SK-N-SH (cell line): ENCODE results near the gene ANO6. TPM values are rescaled to one million over a fixed set of nuclear protein-coding genes. Genes with fewer than 3 reads are reported as not detected.
A peak's percentile ranks its signal among the peaks of the same experiment; 100 is the strongest.
"Not testable (repeated sequence)": the region's sequence is repeated elsewhere in the genome, so short reads cannot be mapped to it uniquely, and the experiment has no call there.

ENCODE experiments used
- CTCF ChIA-PET: fragments of 300-600, 350-600 bp; formaldehyde crosslinking; extraction: SDS; loops from one replicate; lab custom pipeline; 2021; lab: Yijun Ruan, JAX
- POLR2A ChIA-PET: fragments of 350-600 bp; sonication (Branson Sonifier 250); formaldehyde crosslinking; extraction: SDS; loops from one replicate; lab custom pipeline; 2020; ENCODE audit warnings: antibody characterized with exemption, inconsistent platforms; lab: Yijun Ruan, JAX
- DNase-seq: peaks from one replicate; pipeline ENCODE4 v3.0.0; 2012
- H2AFZ ChIP-seq: fragments of 200-600 bp; sonication (generic); 2 replicates; pipeline ENCODE4 v1.8.1; 2016; ENCODE audit warnings: antibody characterized with exemption, mild to moderate bottlenecking, low read depth
- H3F3A ChIP-seq: fragments of 200-600 bp; sonication (generic); replicated peaks from 2 replicates; pipeline ENCODE3; 2016; ENCODE audit warnings: antibody characterized with exemption, mild to moderate bottlenecking; ENCODE audit not compliant: insufficient read depth
- H3K27ac ChIP-seq, 2 experiments: fragments of 200-500 bp in 1 of 2; fragments of 200-600 bp in 1 of 2; sonication (Bioruptor generic) in 1 of 2; sonication (generic), shearing (Covaris generic) in 1 of 2; 2 replicates each; pipeline versions ENCODE4 v1.5.1 to v1.6.1; 2014 to 2016; ENCODE audit warnings: low read depth in 2 of 2, inconsistent platforms in 1 of 2, low read length in 1 of 2, mild to moderate bottlenecking in 1 of 2, mixed read lengths in 1 of 2
- H3K27me3 ChIP-seq: fragments of 200-600 bp; sonication (generic), shearing (Covaris generic); 2 replicates; pipeline ENCODE4 v1.6.1; 2016; ENCODE audit warnings: mixed run types; ENCODE audit not compliant: insufficient read depth
- H3K36me3 ChIP-seq, 2 experiments: fragments of 200-500 bp in 1 of 2; fragments of 200-600 bp in 1 of 2; sonication (Bioruptor generic) in 1 of 2; sonication (generic) in 1 of 2; replicated peaks in 1 of 2; 2 replicates each; pipeline versions ENCODE3 to v1.5.1; 2014 to 2016; ENCODE audit warnings: low read length in 1 of 2, mild to moderate bottlenecking in 1 of 2; ENCODE audit not compliant: insufficient read depth in 2 of 2, control insufficient read depth in 1 of 2
- H3K4me1 ChIP-seq, 2 experiments: fragments of 200-500 bp in 1 of 2; fragments of 200-600 bp in 1 of 2; sonication (Bioruptor generic) in 1 of 2; sonication (generic), shearing (Covaris generic) in 1 of 2; 2 replicates each; pipeline versions ENCODE4 v1.5.1 to v1.6.1; 2014 to 2016; ENCODE audit warnings: low read depth in 1 of 2, low read length in 1 of 2, mixed run types in 1 of 2; ENCODE audit not compliant: insufficient read depth in 2 of 2, control insufficient read depth in 1 of 2
- H3K4me2 ChIP-seq: fragments of 200-600 bp; sonication (generic), shearing (Covaris generic); 2 replicates; pipeline ENCODE4 v1.6.1; 2017; ENCODE audit warnings: mixed run types
- H3K4me3 ChIP-seq, 2 experiments: fragments of 200-500 bp in 1 of 2; fragments of 200-600 bp in 1 of 2; sonication (Bioruptor generic) in 1 of 2; sonication (generic), shearing (Covaris generic) in 1 of 2; 2 replicates each; pipeline versions ENCODE4 v1.5.1 to v1.8.1; 2014 to 2016; ENCODE audit warnings: low read depth in 2 of 2, inconsistent platforms in 1 of 2, low read length in 1 of 2, mild to moderate bottlenecking in 1 of 2, mixed read lengths in 1 of 2, moderate library complexity in 1 of 2
- H3K79me2 ChIP-seq: fragments of 200-600 bp; sonication (generic); 2 replicates; pipeline ENCODE4 v1.8.1; 2017; ENCODE audit warnings: mild to moderate bottlenecking; ENCODE audit not compliant: insufficient read depth
- H3K9ac ChIP-seq: fragments of 200-600 bp; sonication (generic); 2 replicates; pipeline ENCODE4 v1.6.1; 2017; ENCODE audit warnings: mixed run types
- H3K9me2 ChIP-seq: fragments of 200-600 bp; sonication (generic); 2 replicates; pipeline ENCODE4 v1.6.1; 2017; ENCODE audit warnings: mixed run types
- H3K9me3 ChIP-seq: fragments of 200-600 bp; sonication (generic); 2 replicates; pipeline ENCODE4 v1.6.1; 2017; ENCODE audit warnings: mixed run types, mild to moderate bottlenecking, moderate library complexity
- H4K20me1 ChIP-seq: fragments of 200-600 bp; sonication (generic); 2 replicates; pipeline ENCODE4 v1.6.1; 2017; ENCODE audit warnings: mild to moderate bottlenecking, mixed run types; ENCODE audit not compliant: insufficient read depth
- CHD2 ChIP-seq: fragments of 150-350 bp; IDR thresholded peaks from 2 replicates; pipeline ENCODE4 v1.6.1; 2018; ENCODE audit warnings: low read length; ENCODE audit not compliant: partially characterized antibody
- FOXJ3 ChIP-seq: sonication (generic); formaldehyde crosslinking; IDR thresholded peaks from 2 replicates; pipeline ENCODE4 v1.5.1; 2020; ENCODE audit warnings: mild to moderate bottlenecking, missing genetic modification reagents
- FOXM1 ChIP-seq: IDR thresholded peaks from 2 replicates; pipeline ENCODE4 v1.4.0; 2012; ENCODE audit warnings: low read depth, mild to moderate bottlenecking
- GABPA ChIP-seq: IDR thresholded peaks from 2 replicates; pipeline ENCODE4 v1.4.0; 2012; ENCODE audit warnings: low read depth, mild to moderate bottlenecking
- GATA2 ChIP-seq: sonication (generic); formaldehyde crosslinking; IDR thresholded peaks from 2 replicates; pipeline ENCODE4 v1.5.0; 2020; ENCODE audit warnings: mild to moderate bottlenecking, missing genetic modification reagents
- JUND ChIP-seq: IDR thresholded peaks from 2 replicates; pipeline ENCODE4 v1.4.0; 2012
- MEF2A ChIP-seq: IDR thresholded peaks from 2 replicates; pipeline ENCODE4 v1.4.0; 2012; ENCODE audit warnings: low read depth, borderline replicate concordance
- RXRA ChIP-seq: IDR thresholded peaks from 2 replicates; pipeline ENCODE4 v1.4.0; 2012; ENCODE audit warnings: low read depth, mild to moderate bottlenecking, borderline replicate concordance
- SIN3A ChIP-seq: IDR thresholded peaks from 2 replicates; pipeline ENCODE4 v1.6.1; 2012; ENCODE audit warnings: low read depth, mild to moderate bottlenecking, low read length, moderate library complexity, borderline replicate concordance
- TCF12 ChIP-seq: IDR thresholded peaks from 2 replicates; pipeline ENCODE4 v1.4.0; 2012
- WGBS: methylation state at CpG from one replicate; pipeline ENCODE4 v1.1.6; 2017; ENCODE audit warnings: low lambda C conversion rate; 5-methylcytosine and 5-hydroxymethylcytosine counted together
- polyA plus RNA-seq, 3 experiments: library from polyadenylated mRNA; depleted of rRNA; stranded (reverse); fragments of >200 nt; gene quantifications; 2 replicates each; pipeline ENCODE4 v1.2.3, GENCODE V29; 2012
- TF ChIP-seq, protein P1 (sequence below): IDR thresholded peaks from 2 replicates; pipeline ENCODE4 v1.4.0; 2012; ENCODE audit warnings: low read depth
- TF ChIP-seq, protein P2 (sequence below): IDR thresholded peaks from 2 replicates; pipeline ENCODE4 v1.4.0; 2012; ENCODE audit warnings: low read depth, borderline replicate concordance
- TF ChIP-seq, protein P3 (sequence below): IDR thresholded peaks from 2 replicates; pipeline ENCODE4 v1.4.0; 2012; ENCODE audit warnings: low read depth, borderline replicate concordance
- TF ChIP-seq, protein P4 (sequence below): IDR thresholded peaks from 2 replicates; pipeline ENCODE4 v1.6.1; 2012; ENCODE audit warnings: mild to moderate bottlenecking, low read depth, low read length, moderate library complexity

The ANO6 gene
- polyA plus RNA-seq, 1 of the 3 experiments (the other 2 are of a cell fraction) = 20.1 TPM

DNA sequence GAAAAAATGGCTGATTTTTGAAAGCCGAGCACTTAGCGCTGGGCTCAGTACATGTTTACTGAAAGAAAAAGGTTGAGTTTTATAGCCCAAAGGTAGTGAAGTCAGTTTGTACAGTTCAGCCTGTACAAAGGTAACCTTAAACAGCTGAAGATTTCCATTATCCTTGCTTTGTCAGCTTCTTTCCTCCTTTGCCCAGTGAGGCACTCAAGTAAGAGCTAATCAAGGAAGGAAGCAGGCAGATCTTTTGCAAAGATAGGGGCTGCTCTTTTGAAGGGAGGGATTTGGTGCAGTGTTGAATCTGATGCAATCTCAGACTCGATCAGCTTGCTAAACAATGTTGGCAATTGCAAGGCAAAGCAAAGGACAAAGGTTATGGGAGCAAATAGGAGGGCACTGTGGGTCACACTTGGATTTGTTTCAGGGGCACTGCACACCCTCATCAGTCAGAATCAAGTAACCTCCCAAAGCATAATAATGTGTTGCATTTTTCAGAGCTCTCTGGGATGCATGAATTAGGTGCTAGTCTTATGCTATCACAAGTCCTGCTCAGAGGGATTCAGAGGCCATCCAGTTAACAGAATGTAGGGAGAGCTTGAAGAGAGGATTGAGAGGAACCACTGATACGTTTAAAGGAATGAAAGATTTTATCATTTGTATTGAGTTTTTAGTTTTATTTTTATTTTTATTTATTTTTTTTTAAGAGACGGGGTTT lies 44.4 kb downstream of the ANO6 start:
- H3K4me3 ChIP-seq = no peak overlapping the region
- WGBS = 75% methylated on average over 5 of the region's 5 CpGs
- no peaks in the 10 kb centered on the region for H3K27me3 ChIP-seq
- no peak for DNase-seq
- peaks cover 10 to 24% of the 10 kb centered on the region in 2 experiments; a peak in 3 of 4 replicates for H3K4me1 ChIP-seq
- peak overlapping the region; percentile 50 to 95; a peak in 3 of 4 replicates for H3K27ac ChIP-seq
- H3F3A ChIP-seq = peaks cover 16% of the 10 kb centered on the region
- H3K9ac ChIP-seq = peak overlapping the region; percentile 41; the same call in 1 of the 2 replicates
- ChIA-PET CTCF (interaction anchor here (0.9 to 3.2 kb wide), 4 partner anchors 9 to 467 kb away, joined by 3 to 15 read pairs (median 3); no protein-coding TSS in a partner anchor), POLR2A (no interaction called here)
- no peak for TF ChIP-seq FOXM1
- no peak for TF ChIP-seq FOXJ3 (CRISPR knock-in tag)
- peak; percentile 15; the same call in 1 of the 2 replicates for TF ChIP-seq TCF12
- peak; percentile 71 for TF ChIP-seq GATA2
- no peak for TF ChIP-seq MEF2A
- peak; percentile 74; the same call in 1 of the 2 replicates for TF ChIP-seq RXRA
- TF ChIP-seq JUND = no peak
- TF ChIP-seq CHD2 = no peak
- TF ChIP-seq, protein P1, sequence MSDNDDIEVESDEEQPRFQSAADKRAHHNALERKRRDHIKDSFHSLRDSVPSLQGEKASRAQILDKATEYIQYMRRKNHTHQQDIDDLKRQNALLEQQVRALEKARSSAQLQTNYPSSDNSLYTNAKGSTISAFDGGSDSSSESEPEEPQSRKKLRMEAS = 0 out of 2 replicates have a peak, but pooled peaks have one; percentile 5
- TF ChIP-seq SIN3A = no peak
- no peaks in the 10 kb centered on the region for H4K20me1 ChIP-seq
- H3K9me3 ChIP-seq = no peaks in the 10 kb centered on the region
- H3K4me2 ChIP-seq = peak overlapping the region; percentile 56
- H3K36me3 ChIP-seq = peaks cover 0 to 11% of the 10 kb centered on the region in 2 experiments
- H3K9me2 ChIP-seq = no peaks in the 10 kb centered on the region
- H3K79me2 ChIP-seq = peaks cover 82% of the 10 kb centered on the region
- H2AFZ ChIP-seq = no peak overlapping the region

DNA sequence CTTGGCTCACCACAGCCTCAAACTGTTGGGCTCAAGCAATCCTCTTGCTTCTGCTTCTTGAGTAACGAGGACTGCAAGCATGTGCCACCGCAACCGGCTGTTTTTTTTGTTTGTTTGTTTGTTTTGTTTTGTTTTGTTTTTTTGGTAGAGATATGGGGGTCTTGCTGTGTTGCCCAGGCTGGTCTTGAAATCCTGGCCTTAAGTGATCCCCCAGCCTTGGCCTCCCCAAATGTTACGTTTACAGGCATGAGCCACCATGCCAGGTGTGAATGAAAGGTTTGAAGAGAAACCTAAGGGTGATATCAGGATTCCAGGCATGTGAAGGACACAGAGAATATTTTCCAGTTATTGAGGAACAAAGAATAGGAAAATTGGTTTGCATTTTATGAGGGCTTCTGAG lies 45.0 kb downstream of the ANO6 start:
- no peak overlapping the region for H3K4me3 ChIP-seq
- H3K4me1 ChIP-seq = peaks cover 10 to 24% of the 10 kb centered on the region in 2 experiments; a peak in 3 of 4 replicates
- peaks cover 0 to 11% of the 10 kb centered on the region in 2 experiments for H3K36me3 ChIP-seq
- no peaks in the 10 kb centered on the region for H3K9me2 ChIP-seq
- H3K9me3 ChIP-seq = no peaks in the 10 kb centered on the region
- H4K20me1 ChIP-seq = no peaks in the 10 kb centered on the region
- H3K27me3 ChIP-seq = no peaks in the 10 kb centered on the region
- peaks cover 13% of the 10 kb centered on the region for H3F3A ChIP-seq
- TF ChIP-seq, protein P2, sequence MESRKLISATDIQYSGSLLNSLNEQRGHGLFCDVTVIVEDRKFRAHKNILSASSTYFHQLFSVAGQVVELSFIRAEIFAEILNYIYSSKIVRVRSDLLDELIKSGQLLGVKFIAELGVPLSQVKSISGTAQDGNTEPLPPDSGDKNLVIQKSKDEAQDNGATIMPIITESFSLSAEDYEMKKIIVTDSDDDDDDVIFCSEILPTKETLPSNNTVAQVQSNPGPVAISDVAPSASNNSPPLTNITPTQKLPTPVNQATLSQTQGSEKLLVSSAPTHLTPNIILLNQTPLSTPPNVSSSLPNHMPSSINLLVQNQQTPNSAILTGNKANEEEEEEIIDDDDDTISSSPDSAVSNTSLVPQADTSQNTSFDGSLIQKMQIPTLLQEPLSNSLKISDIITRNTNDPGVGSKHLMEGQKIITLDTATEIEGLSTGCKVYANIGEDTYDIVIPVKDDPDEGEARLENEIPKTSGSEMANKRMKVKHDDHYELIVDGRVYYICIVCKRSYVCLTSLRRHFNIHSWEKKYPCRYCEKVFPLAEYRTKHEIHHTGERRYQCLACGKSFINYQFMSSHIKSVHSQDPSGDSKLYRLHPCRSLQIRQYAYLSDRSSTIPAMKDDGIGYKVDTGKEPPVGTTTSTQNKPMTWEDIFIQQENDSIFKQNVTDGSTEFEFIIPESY = no peak
- TF ChIP-seq, protein P3, sequence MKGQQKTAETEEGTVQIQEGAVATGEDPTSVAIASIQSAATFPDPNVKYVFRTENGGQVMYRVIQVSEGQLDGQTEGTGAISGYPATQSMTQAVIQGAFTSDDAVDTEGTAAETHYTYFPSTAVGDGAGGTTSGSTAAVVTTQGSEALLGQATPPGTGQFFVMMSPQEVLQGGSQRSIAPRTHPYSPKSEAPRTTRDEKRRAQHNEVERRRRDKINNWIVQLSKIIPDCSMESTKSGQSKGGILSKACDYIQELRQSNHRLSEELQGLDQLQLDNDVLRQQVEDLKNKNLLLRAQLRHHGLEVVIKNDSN = no peak
- TF ChIP-seq GATA2 = no peak
- TF ChIP-seq, protein P4, sequence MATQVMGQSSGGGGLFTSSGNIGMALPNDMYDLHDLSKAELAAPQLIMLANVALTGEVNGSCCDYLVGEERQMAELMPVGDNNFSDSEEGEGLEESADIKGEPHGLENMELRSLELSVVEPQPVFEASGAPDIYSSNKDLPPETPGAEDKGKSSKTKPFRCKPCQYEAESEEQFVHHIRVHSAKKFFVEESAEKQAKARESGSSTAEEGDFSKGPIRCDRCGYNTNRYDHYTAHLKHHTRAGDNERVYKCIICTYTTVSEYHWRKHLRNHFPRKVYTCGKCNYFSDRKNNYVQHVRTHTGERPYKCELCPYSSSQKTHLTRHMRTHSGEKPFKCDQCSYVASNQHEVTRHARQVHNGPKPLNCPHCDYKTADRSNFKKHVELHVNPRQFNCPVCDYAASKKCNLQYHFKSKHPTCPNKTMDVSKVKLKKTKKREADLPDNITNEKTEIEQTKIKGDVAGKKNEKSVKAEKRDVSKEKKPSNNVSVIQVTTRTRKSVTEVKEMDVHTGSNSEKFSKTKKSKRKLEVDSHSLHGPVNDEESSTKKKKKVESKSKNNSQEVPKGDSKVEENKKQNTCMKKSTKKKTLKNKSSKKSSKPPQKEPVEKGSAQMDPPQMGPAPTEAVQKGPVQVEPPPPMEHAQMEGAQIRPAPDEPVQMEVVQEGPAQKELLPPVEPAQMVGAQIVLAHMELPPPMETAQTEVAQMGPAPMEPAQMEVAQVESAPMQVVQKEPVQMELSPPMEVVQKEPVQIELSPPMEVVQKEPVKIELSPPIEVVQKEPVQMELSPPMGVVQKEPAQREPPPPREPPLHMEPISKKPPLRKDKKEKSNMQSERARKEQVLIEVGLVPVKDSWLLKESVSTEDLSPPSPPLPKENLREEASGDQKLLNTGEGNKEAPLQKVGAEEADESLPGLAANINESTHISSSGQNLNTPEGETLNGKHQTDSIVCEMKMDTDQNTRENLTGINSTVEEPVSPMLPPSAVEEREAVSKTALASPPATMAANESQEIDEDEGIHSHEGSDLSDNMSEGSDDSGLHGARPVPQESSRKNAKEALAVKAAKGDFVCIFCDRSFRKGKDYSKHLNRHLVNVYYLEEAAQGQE = no peak
- no peak for TF ChIP-seq TCF12
- TF ChIP-seq GABPA = no peak
- TF ChIP-seq, all 33 proteins: peak for 0
- no peak overlapping the region for H2AFZ ChIP-seq
- peak overlapping the region in 1 of 2 experiments; percentile 95; a peak in 2 of 4 replicates for H3K27ac ChIP-seq
- WGBS = 98% methylated on average over 4 of the region's 4 CpGs
- CTCF ChIA-PET = interaction anchor here (1.3 to 3.2 kb wide), 2 partner anchors 8 to 90 kb away, joined by 3 to 15 read pairs; no protein-coding TSS in a partner anchor
- H3K9ac ChIP-seq = no peak overlapping the region
- no peak for DNase-seq
- POLR2A ChIA-PET = no interaction called here
- H3K79me2 ChIP-seq = peaks cover 83% of the 10 kb centered on the region
- no peak overlapping the region for H3K4me2 ChIP-seq

DNA sequence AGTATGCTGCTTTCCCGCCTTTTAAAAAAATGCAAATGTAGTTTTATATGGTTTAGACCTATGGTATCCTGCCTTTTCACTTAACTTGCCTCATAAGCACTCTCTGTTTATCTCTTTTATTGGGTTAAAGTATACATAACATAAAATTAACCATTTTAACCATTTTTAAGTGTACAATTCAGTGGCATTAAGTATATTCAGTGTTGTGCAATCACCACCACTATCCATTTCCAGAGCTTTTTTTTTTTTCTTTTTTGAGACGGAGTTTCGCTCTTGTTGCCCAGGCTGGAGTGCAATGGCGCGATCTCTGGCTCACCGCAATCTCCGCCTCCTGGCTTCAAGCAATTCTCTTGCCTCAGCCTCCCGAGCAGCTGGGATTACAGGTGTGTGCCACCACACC lies 46.3 kb downstream of the ANO6 start:
- CTCF ChIA-PET, H3K9me3 ChIP-seq, H3K4me3 ChIP-seq, H3K9ac ChIP-seq, H3K4me2 ChIP-seq, H3K9me2 ChIP-seq, H3K27ac ChIP-seq, H4K20me1 ChIP-seq, H2AFZ ChIP-seq, H3K27me3 ChIP-seq, DNase-seq, POLR2A ChIA-PET: not testable (repeated sequence)
- H3F3A ChIP-seq = peaks cover 13% of the 10 kb centered on the region
- H3K79me2 ChIP-seq = peaks cover 83% of the 10 kb centered on the region
- peaks cover 10 to 24% of the 10 kb centered on the region in 2 experiments; a peak in 3 of 4 replicates for H3K4me1 ChIP-seq
- peaks cover 0 to 11% of the 10 kb centered on the region in 2 experiments for H3K36me3 ChIP-seq
- 95% methylated on average over 8 of the region's 8 CpGs for WGBS
